ENCODE data around the gene CHST7. TPM values are rescaled to one million over a fixed set of nuclear protein-coding genes. Genes with fewer than 3 reads are reported as not detected.

The CHST7 gene
- total and polyA plus RNA-seq, 2 donors (not counting 1 experiment from before 2014, with no cell fraction given), result 1.3 to 2.6 TPM

DNA sequence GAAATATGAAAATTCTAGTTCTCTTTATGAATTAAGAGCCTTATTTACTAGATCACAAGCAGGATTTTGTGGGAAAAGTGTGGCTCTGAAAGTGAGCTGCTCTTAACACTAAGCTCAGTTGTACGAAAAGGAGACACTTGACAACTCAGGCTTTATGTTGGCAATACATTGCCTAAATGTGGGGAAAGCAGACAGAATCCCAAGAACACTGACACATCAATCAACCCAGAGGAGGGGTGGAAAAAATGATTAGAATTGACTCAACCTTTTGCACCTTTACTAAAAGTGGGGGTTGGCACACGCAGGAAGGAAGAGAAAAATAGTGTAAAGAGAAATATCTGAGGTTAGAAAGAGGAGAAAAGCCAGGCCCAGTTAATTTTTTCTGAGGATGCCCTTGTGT lies 61.6 kb downstream of the CHST7 start:
- no peak for TF ChIP-seq EZH2 (IDR thresholded peaks at IDR 0.05; ENCODE audit: borderline replicate concordance, insufficient read depth, low read depth, low read length, poor library complexity, severe bottlenecking)
- TF ChIP-seq, protein P1, sequence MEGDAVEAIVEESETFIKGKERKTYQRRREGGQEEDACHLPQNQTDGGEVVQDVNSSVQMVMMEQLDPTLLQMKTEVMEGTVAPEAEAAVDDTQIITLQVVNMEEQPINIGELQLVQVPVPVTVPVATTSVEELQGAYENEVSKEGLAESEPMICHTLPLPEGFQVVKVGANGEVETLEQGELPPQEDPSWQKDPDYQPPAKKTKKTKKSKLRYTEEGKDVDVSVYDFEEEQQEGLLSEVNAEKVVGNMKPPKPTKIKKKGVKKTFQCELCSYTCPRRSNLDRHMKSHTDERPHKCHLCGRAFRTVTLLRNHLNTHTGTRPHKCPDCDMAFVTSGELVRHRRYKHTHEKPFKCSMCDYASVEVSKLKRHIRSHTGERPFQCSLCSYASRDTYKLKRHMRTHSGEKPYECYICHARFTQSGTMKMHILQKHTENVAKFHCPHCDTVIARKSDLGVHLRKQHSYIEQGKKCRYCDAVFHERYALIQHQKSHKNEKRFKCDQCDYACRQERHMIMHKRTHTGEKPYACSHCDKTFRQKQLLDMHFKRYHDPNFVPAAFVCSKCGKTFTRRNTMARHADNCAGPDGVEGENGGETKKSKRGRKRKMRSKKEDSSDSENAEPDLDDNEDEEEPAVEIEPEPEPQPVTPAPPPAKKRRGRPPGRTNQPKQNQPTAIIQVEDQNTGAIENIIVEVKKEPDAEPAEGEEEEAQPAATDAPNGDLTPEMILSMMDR (IDR thresholded peaks at IDR 0.05), result no peak
- no peak overlapping the region for H3K27ac Mint-ChIP-seq
- peaks cover 5 to 34% of the 10 kb centered on the region in 2 experiments for H3K36me3 ChIP-seq (replicated peaks in 1 of 2; ENCODE audit: control extremely low read depth in 1 of 2, control insufficient read depth in 1 of 2, extremely low read depth in 1 of 2, insufficient read depth in 2 of 2, low read length in 1 of 2)
- no peak overlapping the region for H3K27ac ChIP-seq (ENCODE audit: low read length in 2 of 2)
- H3K4me3 Mint-ChIP-seq, result no peak overlapping the region
- H3K4me1 Mint-ChIP-seq, result peaks cover 9% of the 10 kb centered on the region
- H3K79me2 ChIP-seq (ENCODE audit: control insufficient read depth, insufficient read depth, low read length), result no peaks in the 10 kb centered on the region
- no peak overlapping the region for H3K4me3 ChIP-seq (ENCODE audit: control extremely low read depth in 1 of 5, extremely low read depth in 1 of 5, insufficient read depth in 1 of 5, low read depth in 2 of 5, low read length in 4 of 5)
- ATAC-seq (ENCODE audit: low read depth) (no peak), DNase-seq (no peak)
- H3K9ac ChIP-seq (ENCODE audit: low read length), result no peak overlapping the region
- no peak overlapping the region for H2AFZ ChIP-seq (ENCODE audit: insufficient read depth, low read depth, low read length, poor library complexity, severe bottlenecking)
- ChIA-PET CTCF (no interaction called here), POLR2A (no interaction called here)
- peaks cover 0 to 2% of the 10 kb centered on the region in 2 donors for H3K4me1 ChIP-seq (ENCODE audit: control insufficient read depth in 2 of 2, insufficient read depth in 2 of 2, low read length in 2 of 2)
- H3K9me3 Mint-ChIP-seq (ENCODE audit: insufficient read depth), result no peaks in the 10 kb centered on the region
- H3K9me3 ChIP-seq (ENCODE audit: control extremely low read depth in 1 of 3, control insufficient read depth in 2 of 3, insufficient read depth in 1 of 3, low read length in 2 of 3), result no peaks in the 10 kb centered on the region
- no peaks in the 10 kb centered on the region for H4K20me1 ChIP-seq (ENCODE audit: control insufficient read depth, insufficient read depth, low read length, poor library complexity, severe bottlenecking)
- H3K27me3 Mint-ChIP-seq, result no peaks in the 10 kb centered on the region
- H3K4me2 ChIP-seq (replicated peaks; ENCODE audit: low read depth, low read length, poor library complexity, severe bottlenecking), result no peak overlapping the region
- WGBS (ENCODE audit: insufficient coverage), result no CpG with 5 or more reads among the region's 2 CpGs
- H3K27me3 ChIP-seq (replicated peaks in 1 of 4; ENCODE audit: control extremely low read depth in 1 of 4, control insufficient read depth in 3 of 4, insufficient read depth in 4 of 4, low read length in 3 of 4), result no peaks in the 10 kb centered on the region
- intact Hi-C loops (cut with micrococcal nuclease), result no loop called here

DNA sequence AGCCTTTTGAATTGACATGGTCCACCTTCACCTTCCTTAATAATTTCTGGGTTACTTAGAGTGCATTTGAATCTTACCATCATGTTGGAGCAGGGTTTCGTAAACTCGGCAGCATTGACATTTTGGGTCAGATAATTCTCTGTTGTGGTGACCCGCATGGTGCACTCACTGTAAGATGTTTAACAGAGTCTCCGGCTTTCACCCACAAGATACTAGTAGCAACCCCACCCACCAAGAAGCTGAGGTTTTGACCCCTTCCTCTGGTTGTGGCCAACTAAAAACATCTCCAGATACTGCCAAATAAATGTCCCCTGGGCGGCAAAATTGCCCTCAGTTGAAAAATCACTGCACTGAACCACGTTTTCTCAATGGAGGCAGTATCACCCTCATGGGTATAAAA lies 62.7 kb downstream of the CHST7 start:
- H3K79me2 ChIP-seq (ENCODE audit: control insufficient read depth, insufficient read depth, low read length), result no peaks in the 10 kb centered on the region
- no peaks in the 10 kb centered on the region for H4K20me1 ChIP-seq (ENCODE audit: control insufficient read depth, insufficient read depth, low read length, poor library complexity, severe bottlenecking)
- H3K9me3 ChIP-seq (ENCODE audit: control extremely low read depth in 1 of 3, control insufficient read depth in 2 of 3, insufficient read depth in 1 of 3, low read length in 2 of 3), result no peaks in the 10 kb centered on the region
- H3K9me3 Mint-ChIP-seq (ENCODE audit: insufficient read depth), result no peaks in the 10 kb centered on the region
- H3K4me1 Mint-ChIP-seq, result peaks cover 5% of the 10 kb centered on the region
- no peaks in the 10 kb centered on the region for H3K27me3 ChIP-seq (replicated peaks in 1 of 4; ENCODE audit: control extremely low read depth in 1 of 4, control insufficient read depth in 3 of 4, insufficient read depth in 4 of 4, low read length in 3 of 4)
- ATAC-seq (ENCODE audit: low read depth) (no peak), DNase-seq (no peak)
- POLR2A ChIA-PET, result no interaction called here
- no peak overlapping the region for H3K27ac ChIP-seq (ENCODE audit: low read length in 2 of 2)
- no peaks in the 10 kb centered on the region for H3K27me3 Mint-ChIP-seq
- peaks cover 5 to 32% of the 10 kb centered on the region in 2 experiments for H3K36me3 ChIP-seq (replicated peaks in 1 of 2; ENCODE audit: control extremely low read depth in 1 of 2, control insufficient read depth in 1 of 2, extremely low read depth in 1 of 2, insufficient read depth in 2 of 2, low read length in 1 of 2)
- no peak overlapping the region for H3K4me2 ChIP-seq (replicated peaks; ENCODE audit: low read depth, low read length, poor library complexity, severe bottlenecking)
- no peak overlapping the region for H2AFZ ChIP-seq (ENCODE audit: insufficient read depth, low read depth, low read length, poor library complexity, severe bottlenecking)
- no CpG with 5 or more reads among the region's 6 CpGs for WGBS (ENCODE audit: insufficient coverage)
- H3K4me3 Mint-ChIP-seq, result no peak overlapping the region
- intact Hi-C loops (cut with micrococcal nuclease), result no loop called here
- H3K4me1 ChIP-seq (ENCODE audit: control insufficient read depth in 2 of 2, insufficient read depth in 2 of 2, low read length in 2 of 2), result no peaks in the 10 kb centered on the region
- no peak overlapping the region for H3K4me3 ChIP-seq (ENCODE audit: control extremely low read depth in 1 of 5, extremely low read depth in 1 of 5, insufficient read depth in 1 of 5, low read depth in 2 of 5, low read length in 4 of 5)
- TF ChIP-seq, protein P1 (IDR thresholded peaks at IDR 0.05), result no peak
- no peak for TF ChIP-seq EZH2 (IDR thresholded peaks at IDR 0.05; ENCODE audit: borderline replicate concordance, insufficient read depth, low read depth, low read length, poor library complexity, severe bottlenecking)
- H3K27ac Mint-ChIP-seq, result no peak overlapping the region
- no peak overlapping the region for H3K9ac ChIP-seq (ENCODE audit: low read length)
- CTCF ChIA-PET, result no interaction called here
